C4-2B (cell line): Measurements from ENCODE around the gene OR52M1.

Experiments
- ZFX ChIP-seq: fragments of 450-650 bp; IDR thresholded peaks from 2 replicates; pipeline ENCODE4 v1.6.1; 2017
- TF ChIP-seq, protein P1 (sequence below): fragments of 450-650 bp; conservative IDR thresholded peaks from 2 replicates; pipeline ENCODE4 v1.5.1; 2017; ENCODE audit warnings: mild to moderate bottlenecking

DNA sequence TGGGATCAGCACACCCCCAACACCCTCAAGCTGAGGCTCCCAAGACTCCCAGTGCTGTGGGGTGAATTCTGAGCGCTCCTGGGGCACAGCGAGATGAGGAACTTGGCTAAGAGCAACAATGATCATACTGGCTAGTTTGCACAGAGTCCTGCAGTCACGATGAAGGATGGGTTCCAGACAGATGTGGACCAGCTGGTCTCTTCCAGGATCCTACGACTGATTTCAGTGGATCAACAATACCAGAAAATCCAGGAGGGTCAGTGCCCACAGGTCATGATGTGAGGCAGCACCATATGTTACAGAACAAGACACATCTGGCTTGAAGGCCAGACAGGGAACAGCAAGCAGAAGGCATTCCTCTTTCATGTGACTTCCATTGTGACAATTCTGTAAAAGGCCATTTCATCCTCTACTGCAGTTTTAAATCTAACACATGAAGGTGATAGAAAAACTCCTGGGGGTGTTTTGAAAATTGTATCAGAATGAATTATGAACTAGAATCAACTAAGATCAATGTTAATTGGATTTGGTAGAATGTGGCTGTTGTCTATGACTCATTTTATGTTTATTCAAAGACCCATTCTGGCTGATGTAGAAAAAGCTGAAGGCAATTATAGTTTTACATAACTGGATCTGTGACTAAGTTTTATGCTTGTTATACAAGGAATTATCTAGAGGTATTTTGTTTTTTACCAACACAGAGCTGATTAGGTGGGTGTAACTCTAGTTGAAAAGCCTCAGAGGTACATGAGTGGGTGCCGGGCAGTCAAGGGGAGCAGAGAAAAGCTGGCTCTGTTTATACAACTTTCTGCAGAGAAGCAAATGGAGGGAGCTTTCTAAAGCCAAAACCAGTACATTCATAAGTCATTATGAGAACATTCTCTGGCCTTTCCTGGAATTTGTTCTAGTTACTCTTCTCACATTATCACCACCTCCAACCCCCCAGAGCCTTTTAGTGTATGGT, 33.4 kb upstream of the OR52M1 start:
- TF ChIP-seq, protein P1, sequence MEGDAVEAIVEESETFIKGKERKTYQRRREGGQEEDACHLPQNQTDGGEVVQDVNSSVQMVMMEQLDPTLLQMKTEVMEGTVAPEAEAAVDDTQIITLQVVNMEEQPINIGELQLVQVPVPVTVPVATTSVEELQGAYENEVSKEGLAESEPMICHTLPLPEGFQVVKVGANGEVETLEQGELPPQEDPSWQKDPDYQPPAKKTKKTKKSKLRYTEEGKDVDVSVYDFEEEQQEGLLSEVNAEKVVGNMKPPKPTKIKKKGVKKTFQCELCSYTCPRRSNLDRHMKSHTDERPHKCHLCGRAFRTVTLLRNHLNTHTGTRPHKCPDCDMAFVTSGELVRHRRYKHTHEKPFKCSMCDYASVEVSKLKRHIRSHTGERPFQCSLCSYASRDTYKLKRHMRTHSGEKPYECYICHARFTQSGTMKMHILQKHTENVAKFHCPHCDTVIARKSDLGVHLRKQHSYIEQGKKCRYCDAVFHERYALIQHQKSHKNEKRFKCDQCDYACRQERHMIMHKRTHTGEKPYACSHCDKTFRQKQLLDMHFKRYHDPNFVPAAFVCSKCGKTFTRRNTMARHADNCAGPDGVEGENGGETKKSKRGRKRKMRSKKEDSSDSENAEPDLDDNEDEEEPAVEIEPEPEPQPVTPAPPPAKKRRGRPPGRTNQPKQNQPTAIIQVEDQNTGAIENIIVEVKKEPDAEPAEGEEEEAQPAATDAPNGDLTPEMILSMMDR, result no peak
- no peak for TF ChIP-seq ZFX
